GM10266 (cell line): Measurements from ENCODE around the gene BICRAL.
"Not testable (repeated sequence)": the region's sequence is repeated elsewhere in the genome, so short reads cannot be mapped to it uniquely, and the experiment has no call there.

Source experiments
- DNase-seq: peaks from one replicate; pipeline ENCODE4 v3.0.0; 2012; ENCODE audit errors: extremely low spot score
- TF ChIP-seq, protein P1 (sequence below): IDR thresholded peaks from 2 replicates; pipeline ENCODE4 v1.5.1; 2012; ENCODE audit warnings: mild to moderate bottlenecking, low read depth; ENCODE audit not compliant: control insufficient read depth, insufficient read depth; ENCODE audit errors: missing control alignments

The BICRAL gene

GRCh38 chr6:42805297-42805861 lies 23.5 kb downstream of the BICRAL start:
- TF ChIP-seq, protein P1, sequence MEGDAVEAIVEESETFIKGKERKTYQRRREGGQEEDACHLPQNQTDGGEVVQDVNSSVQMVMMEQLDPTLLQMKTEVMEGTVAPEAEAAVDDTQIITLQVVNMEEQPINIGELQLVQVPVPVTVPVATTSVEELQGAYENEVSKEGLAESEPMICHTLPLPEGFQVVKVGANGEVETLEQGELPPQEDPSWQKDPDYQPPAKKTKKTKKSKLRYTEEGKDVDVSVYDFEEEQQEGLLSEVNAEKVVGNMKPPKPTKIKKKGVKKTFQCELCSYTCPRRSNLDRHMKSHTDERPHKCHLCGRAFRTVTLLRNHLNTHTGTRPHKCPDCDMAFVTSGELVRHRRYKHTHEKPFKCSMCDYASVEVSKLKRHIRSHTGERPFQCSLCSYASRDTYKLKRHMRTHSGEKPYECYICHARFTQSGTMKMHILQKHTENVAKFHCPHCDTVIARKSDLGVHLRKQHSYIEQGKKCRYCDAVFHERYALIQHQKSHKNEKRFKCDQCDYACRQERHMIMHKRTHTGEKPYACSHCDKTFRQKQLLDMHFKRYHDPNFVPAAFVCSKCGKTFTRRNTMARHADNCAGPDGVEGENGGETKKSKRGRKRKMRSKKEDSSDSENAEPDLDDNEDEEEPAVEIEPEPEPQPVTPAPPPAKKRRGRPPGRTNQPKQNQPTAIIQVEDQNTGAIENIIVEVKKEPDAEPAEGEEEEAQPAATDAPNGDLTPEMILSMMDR, result no peak
- no peak for DNase-seq

DNA sequence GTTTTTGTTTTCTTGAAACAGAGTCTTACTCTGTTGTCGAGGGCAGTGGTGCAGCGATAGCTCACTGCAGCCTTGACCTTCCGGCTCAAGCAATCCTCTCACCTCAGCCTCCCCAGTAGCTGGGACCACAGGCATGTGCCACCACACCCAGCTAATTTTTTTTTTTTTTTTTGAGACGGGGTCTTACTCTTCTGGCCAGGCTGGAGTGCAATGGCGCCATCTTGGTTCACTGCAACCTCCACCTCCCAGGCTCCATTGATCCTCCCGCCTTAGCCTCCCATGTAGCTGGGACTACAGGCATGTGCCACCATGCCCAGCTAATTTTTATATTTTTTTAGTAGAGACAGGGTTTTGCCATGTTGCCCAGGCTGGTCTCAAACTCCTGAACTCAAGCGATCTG lies 24.5 kb downstream of the BICRAL start:
- DNase-seq, result not testable (repeated sequence)

DNA sequence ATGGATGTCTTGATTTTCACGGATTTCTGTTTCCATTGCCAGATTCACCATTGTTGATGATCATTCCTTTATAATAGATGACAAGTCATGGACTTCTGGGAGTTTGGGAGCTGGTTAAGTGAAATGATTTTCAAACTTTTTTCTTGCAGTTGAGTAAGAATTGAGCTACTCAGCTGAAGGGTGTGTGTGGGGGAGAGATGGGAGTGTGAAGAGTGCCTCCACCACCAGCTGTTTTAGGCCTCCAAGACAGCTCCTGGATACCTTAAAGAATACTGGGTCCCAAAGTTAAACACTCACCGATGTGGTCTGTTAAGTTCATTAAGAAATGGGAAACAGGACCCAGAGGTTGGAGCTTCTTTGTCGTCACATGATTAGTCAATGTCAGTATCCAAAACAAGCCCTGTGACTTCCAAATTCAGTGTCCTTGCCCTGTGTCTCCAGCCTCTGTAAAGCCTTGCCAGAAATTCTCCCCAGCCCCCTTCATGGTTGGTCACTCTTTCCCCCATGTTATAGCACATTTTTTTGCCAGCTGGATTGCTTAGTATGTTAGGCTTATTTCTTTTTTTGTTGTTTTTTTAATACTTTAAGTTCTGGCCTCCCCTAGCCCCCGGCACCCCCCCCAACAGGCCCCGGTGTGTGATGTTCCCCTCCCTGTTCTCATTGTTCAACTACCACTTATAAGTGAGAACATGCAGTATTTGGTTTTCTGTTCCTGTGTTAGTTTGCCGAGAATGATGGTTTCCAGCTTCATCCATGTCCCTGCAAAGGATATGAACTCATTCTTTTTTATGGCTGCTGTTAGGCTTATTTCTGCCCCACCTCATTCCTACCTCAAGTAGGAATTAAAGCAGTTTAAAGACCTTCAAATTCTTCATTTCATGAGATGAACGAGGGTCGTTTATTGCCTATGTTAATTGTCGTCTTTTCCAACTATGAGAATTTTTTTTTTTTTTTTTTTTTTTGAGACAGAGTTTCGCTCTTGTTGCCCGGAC lies 26.9 kb downstream of the BICRAL start:
- no peak for DNase-seq
- TF ChIP-seq, protein P1, result no peak

DNA sequence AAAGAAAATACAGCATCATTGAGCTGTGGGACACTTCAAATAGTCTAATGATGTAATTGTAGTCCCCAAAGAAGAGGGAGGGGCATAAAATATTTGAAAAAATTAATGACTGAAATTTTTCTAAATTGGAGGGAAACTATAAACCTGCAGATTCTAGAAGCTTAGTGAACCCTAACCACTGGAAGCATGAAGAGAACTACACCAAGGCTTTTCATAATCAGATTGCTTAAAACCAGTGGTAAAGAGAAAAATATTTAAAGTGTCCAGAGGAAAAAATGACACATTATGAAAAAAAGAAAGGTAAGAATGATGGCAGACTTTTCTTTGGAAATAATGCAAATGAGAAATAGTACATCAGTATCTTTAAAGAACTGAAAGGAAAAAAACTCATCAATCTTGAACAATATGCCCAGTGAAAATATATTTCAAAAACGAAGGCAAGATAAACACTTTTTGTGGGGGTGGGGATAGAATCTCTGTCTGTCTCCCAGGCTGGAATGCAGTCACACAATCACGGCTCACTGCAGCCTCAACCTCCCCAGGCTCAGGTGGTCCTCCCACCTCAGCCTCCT lies 31.3 kb downstream of the BICRAL start:
- TF ChIP-seq, protein P1, result no peak
- DNase-seq, result no peak

DNA sequence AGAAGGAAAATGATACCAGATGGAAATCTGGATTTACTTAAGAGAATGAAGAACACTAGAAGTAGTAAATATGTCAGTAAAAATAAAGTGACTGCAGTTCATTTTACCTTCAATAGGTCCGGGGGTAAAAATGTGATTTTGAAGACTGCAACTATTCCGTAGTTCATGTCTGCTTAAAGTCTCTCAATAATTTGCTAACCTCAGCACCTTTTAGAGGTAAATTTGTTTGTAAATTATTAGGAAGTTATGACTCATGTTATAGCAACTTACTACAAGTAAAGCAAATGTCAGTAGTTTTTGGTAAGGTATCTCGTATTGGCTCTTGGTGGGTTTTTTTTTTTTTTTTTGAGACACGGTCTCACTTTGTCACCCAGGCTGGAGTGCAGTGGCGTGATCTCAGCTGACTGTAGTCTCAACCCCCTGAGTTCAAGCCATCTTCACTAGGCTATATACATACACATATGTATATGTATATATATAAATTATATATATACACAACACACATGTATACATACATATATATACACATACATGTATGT lies 32.1 kb downstream of the BICRAL start:
- DNase-seq, result no peak
- TF ChIP-seq, protein P1, result no peak

- not testable (repeated sequence) for DNase-seq
Observed at GRCh38 chr6:42815726-42816125, 33.9 kb downstream of the BICRAL start.

GRCh38 chr6:42817907-42818306 lies 36.1 kb downstream of the BICRAL start:
- no peak for DNase-seq
- TF ChIP-seq, protein P1, result no peak

- TF ChIP-seq, protein P1, result no peak
- DNase-seq, result no peak
Observed at GRCh38 chr6:42818416-42818815, 36.6 kb downstream of the BICRAL start.
